Measurements from ENCODE around the gene FLT4. TPM values are rescaled to one million over a fixed set of nuclear protein-coding genes. Genes with fewer than 3 reads are reported as not detected.

Gene FLT4
- total RNA-seq, 1 experiment from 2014 or later, result not detected

Other genes starting within 250 kb of the FLT4 start
- 9.8 and 15.3 TPM in 2 replicates for gene CNOT6, start 155.2 kb downstream of the FLT4 start, total RNA-seq (2014; rRNA removed; shearing (Covaris generic))
- gene SCGB3A1, start 58.1 kb downstream of the FLT4 start, total RNA-seq (2014; rRNA removed; shearing (Covaris generic)), result not detected in 2 replicates
- not detected in 2 replicates for gene OR2Y1, start 90.5 kb upstream of the FLT4 start, total RNA-seq (2014; rRNA removed; shearing (Covaris generic))
- gene MGAT1, start 153.2 kb upstream of the FLT4 start, total RNA-seq (2014; rRNA removed; shearing (Covaris generic)), result 96.1 and 102 TPM in 2 replicates
- gene ZFP62, start 211.7 kb upstream of the FLT4 start, total RNA-seq (2014; rRNA removed; shearing (Covaris generic)), result 9.9 and 15.9 TPM in 2 replicates
- gene BTNL8, start 249.6 kb upstream of the FLT4 start, total RNA-seq (2014; rRNA removed; shearing (Covaris generic)), result 0.13 and 1.0 TPM in 2 replicates